Right atrium auricular region (tissue), 2 donors: ENCODE measurements around the gene BCOR. TPM values are rescaled to one million over a fixed set of nuclear protein-coding genes. Genes with fewer than 3 reads are reported as not detected.
A peak's percentile ranks its signal among the peaks of the same experiment; 100 is the strongest.

Source experiments
- DNase-seq: peaks from one replicate; pipeline ENCODE4 v3.0.0-alpha.2; 2019; ENCODE audit warnings: low spot score
- H3K27ac ChIP-seq, 2 donors: fragments of 200-600 bp; sonication (generic); 1 replicate in 1 of 2; 2 replicates in 1 of 2; pipeline ENCODE4 v1.5.1; 2016 to 2019
- H3K27me3 ChIP-seq, 2 donors: fragments of 200-600 bp; sonication (generic); one replicate each; pipeline versions ENCODE4 v1.5.1 to v1.6.0; 2017 to 2019
- H3K36me3 ChIP-seq: fragments of 200-600 bp; sonication (generic); one replicate; pipeline ENCODE4 v1.5.1; 2016
- H3K4me1 ChIP-seq, 2 donors: fragments of 200-600 bp; sonication (generic); one replicate each; pipeline versions ENCODE4 v1.5.1 to v1.6.0; 2017 to 2019
- H3K4me3 ChIP-seq, 2 donors: fragments of 200-600 bp; sonication (generic); 1 replicate in 1 of 2; 2 replicates in 1 of 2; pipeline ENCODE4 v1.5.1; 2017 to 2019; ENCODE audit warnings: mild to moderate bottlenecking in 1 of 2, moderate library complexity in 1 of 2
- H3K9me3 ChIP-seq, 2 donors: fragments of 200-600 bp; sonication (generic); one replicate each; pipeline ENCODE4 v1.5.1; 2019
- CTCF ChIP-seq, 2 donors: fragments of 200-600 bp; sonication (generic); IDR thresholded peaks; one replicate each; pipeline ENCODE4 v1.5.1; 2019; ENCODE audit warnings: antibody characterized with exemption in 2 of 2
- total RNA-seq, 2 donors: library from RNA; depleted of rRNA; stranded (reverse); fragments of >200 nt; gene quantifications; one replicate each; pipeline ENCODE4 v1.1.0, GENCODE V29; 2016

The BCOR gene
- total RNA-seq, 2 donors from 2014 or later: 24.3 to 37.1 TPM

DNA sequence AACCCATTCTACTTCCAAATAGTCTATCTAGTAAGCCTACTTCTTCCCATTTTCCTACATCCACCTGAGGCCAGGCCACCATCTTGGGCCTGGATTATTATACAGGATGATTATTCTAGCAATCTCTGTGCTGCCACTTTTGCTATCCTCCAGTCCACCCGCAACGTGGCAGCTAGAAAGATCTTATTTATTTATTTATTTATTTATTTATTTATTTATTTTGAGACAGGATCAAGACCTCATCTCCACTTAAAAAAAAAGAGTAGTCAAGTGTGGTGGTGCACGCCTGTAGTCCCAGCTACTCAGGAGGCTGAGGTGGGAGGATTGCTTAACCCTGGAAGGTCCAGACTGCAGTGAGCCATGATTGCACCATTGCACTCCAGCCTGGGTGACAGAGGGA lies 15.2 kb upstream of the BCOR start:
- no peak for DNase-seq
- H3K4me1 ChIP-seq: peaks cover 1 to 21% of the 10 kb centered on the region in 2 donors
- no peak overlapping the region for H3K4me3 ChIP-seq
- peaks cover 0 to 3% of the 10 kb centered on the region in 2 donors for H3K27me3 ChIP-seq
- no peaks in the 10 kb centered on the region for H3K36me3 ChIP-seq
- H3K9me3 ChIP-seq: no peaks in the 10 kb centered on the region
- H3K27ac ChIP-seq: no peak overlapping the region
- TF ChIP-seq CTCF (IDR thresholded peaks at IDR 0.05): no peak

- H3K36me3 ChIP-seq: no peaks in the 10 kb centered on the region
- H3K27ac ChIP-seq: no peak overlapping the region
- H3K9me3 ChIP-seq: no peaks in the 10 kb centered on the region
- peaks cover 4 to 32% of the 10 kb centered on the region in 2 donors for H3K4me1 ChIP-seq
- TF ChIP-seq CTCF (IDR thresholded peaks at IDR 0.05): no peak
- H3K4me3 ChIP-seq: no peak overlapping the region
- no peak for DNase-seq
- H3K27me3 ChIP-seq: peaks cover 0 to 8% of the 10 kb centered on the region in 2 donors
These were observed 14.1 kb upstream of the BCOR start for GRCh38 chrX:40111868-40112267.

- Histone ChIP-seq H3K4me3 (peak overlapping the region; percentile 48 to 61), H3K9me3 (no peaks in the 10 kb centered on the region), H3K36me3 (no peaks in the 10 kb centered on the region), H3K27me3 (peaks cover 0 to 23% of the 10 kb centered on the region in 2 donors), H3K27ac (peak overlapping the region; percentile 83 to 94), H3K4me1 (peaks cover 4 to 53% of the 10 kb centered on the region in 2 donors)
- TF ChIP-seq CTCF (IDR thresholded peaks at IDR 0.05): no peak
- DNase-seq: peak; percentile 72
These were observed 11.7 kb upstream of the BCOR start for GRCh38 chrX:40109288-40110008.

GRCh38 chrX:40108959-40109287 lies 11.2 kb upstream of the BCOR start:
- peaks cover 0 to 26% of the 10 kb centered on the region in 2 donors for H3K27me3 ChIP-seq
- no peaks in the 10 kb centered on the region for H3K9me3 ChIP-seq
- peaks cover 4 to 58% of the 10 kb centered on the region in 2 donors for H3K4me1 ChIP-seq
- no peak for TF ChIP-seq CTCF (IDR thresholded peaks at IDR 0.05)
- H3K36me3 ChIP-seq: no peaks in the 10 kb centered on the region
- H3K4me3 ChIP-seq: peak overlapping the region; percentile 48 to 61
- DNase-seq: peak; percentile 76
- peak overlapping the region; percentile 83 to 94 for H3K27ac ChIP-seq

DNA sequence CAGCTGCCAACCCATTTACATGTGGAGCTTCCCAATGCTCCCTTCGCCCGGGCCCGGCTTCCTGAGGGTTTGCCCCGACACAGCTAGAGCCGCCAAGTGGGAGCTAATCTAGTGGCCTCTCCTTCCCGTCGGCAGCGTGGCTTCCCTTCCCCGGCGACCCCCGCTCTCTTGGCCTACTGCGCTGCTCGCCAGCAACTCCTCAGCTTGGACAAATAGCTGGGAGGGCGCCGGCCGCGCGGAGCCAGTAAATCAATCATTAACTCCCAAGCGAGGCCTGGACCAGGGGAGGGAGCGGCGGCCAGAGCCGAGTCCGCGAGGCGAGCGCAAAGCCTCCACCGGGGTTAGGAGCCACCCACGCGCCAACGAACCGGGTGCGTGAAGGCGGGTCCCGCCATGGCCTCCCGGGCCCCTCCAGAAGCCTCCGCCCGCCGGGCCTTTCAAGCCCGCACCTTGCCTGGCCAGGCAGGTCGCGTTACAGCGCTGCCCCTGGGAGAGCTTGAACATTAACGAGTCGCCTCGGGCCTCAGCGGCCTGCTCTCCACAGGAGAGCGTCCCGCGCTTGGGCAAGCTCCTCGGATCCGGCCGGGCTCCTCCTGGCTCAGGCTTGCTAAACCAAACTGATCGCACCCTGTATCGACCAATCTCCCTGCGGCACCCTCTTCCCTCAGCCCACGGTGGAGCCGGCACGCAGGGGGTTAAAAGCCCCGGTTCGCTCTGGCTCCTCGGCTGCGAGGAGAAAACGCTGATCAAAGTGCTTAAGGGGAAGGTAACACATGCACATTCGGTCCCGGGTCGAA lies 10.6 kb upstream of the BCOR start:
- Histone ChIP-seq H3K4me1 (peaks cover 4 to 62% of the 10 kb centered on the region in 2 donors), H3K27me3 (peaks cover 0 to 28% of the 10 kb centered on the region in 2 donors), H3K36me3 (no peaks in the 10 kb centered on the region), H3K4me3 (peak overlapping the region; percentile 48 to 61), H3K27ac (peak overlapping the region; percentile 83 to 94), H3K9me3 (no peaks in the 10 kb centered on the region)
- no peak for DNase-seq
- no peak for TF ChIP-seq CTCF (IDR thresholded peaks at IDR 0.05)
